ENCODE data around the gene NAA60.

Gene NAA60

GRCh38 chr16:3514621-3515020, 71.1 kb downstream of the NAA60 start:
- Histone ChIP-seq H3K4me3 (ENCODE audit: low read depth, low read length) (no peak overlapping the region), H3K36me3 (replicated peaks) (peaks cover 25% of the 10 kb centered on the region), H3K27me3 (replicated peaks) (no peaks in the 10 kb centered on the region), H3K27ac (no peak overlapping the region)
- in situ Hi-C loops (cut with HindIII; ENCODE audit: low pct_ligation_motif_present, low sequenced_read_pairs), result no loop called here
- TF ChIP-seq, protein P1, sequence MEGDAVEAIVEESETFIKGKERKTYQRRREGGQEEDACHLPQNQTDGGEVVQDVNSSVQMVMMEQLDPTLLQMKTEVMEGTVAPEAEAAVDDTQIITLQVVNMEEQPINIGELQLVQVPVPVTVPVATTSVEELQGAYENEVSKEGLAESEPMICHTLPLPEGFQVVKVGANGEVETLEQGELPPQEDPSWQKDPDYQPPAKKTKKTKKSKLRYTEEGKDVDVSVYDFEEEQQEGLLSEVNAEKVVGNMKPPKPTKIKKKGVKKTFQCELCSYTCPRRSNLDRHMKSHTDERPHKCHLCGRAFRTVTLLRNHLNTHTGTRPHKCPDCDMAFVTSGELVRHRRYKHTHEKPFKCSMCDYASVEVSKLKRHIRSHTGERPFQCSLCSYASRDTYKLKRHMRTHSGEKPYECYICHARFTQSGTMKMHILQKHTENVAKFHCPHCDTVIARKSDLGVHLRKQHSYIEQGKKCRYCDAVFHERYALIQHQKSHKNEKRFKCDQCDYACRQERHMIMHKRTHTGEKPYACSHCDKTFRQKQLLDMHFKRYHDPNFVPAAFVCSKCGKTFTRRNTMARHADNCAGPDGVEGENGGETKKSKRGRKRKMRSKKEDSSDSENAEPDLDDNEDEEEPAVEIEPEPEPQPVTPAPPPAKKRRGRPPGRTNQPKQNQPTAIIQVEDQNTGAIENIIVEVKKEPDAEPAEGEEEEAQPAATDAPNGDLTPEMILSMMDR (IDR thresholded peaks at IDR 0.05; ENCODE audit: low read depth, low read length, missing control alignments), result no peak
- peak; percentile 74 for DNase-seq

DNA sequence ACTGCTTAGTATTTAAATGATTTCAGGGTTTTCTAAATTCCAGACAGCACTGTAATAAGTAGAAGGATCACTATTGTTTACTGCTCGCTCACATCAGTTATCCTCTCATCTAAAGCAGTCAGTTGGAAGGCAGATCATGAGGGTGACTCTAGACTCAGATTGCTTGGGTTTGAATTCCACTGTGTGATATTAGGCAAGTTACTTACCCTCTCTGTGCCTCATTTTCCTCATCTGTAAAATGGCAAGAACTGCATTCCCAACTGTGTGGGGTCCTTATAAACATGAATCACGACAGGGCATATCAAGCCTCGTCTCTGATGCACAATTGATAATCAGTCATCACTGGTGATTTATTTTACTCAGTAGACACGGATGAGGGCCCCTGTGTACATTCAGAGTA, 72.4 kb downstream of the NAA60 start:
- in situ Hi-C loops (cut with HindIII; ENCODE audit: low pct_ligation_motif_present, low sequenced_read_pairs), result no loop called here
- H3K36me3 ChIP-seq (replicated peaks), result peaks cover 22% of the 10 kb centered on the region

GRCh38 chr16:3518292-3518985, 75.0 kb downstream of the NAA60 start:
- Histone ChIP-seq H3K36me3 (replicated peaks) (peaks cover 10% of the 10 kb centered on the region), H3K27me3 (replicated peaks) (no peaks in the 10 kb centered on the region), H3K4me3 (ENCODE audit: low read depth, low read length) (no peak overlapping the region), H3K27ac (no peak overlapping the region)
- DNase-seq, result no peak
- in situ Hi-C loops (cut with HindIII; ENCODE audit: low pct_ligation_motif_present, low sequenced_read_pairs), result no loop called here
- TF ChIP-seq, protein P1 (IDR thresholded peaks at IDR 0.05; ENCODE audit: low read depth, low read length, missing control alignments), result no peak

More for the DNA sequence above, 72.4 kb downstream of the NAA60 start:
- TF ChIP-seq, protein P1 (IDR thresholded peaks at IDR 0.05; ENCODE audit: low read depth, low read length, missing control alignments), result no peak
- no peak overlapping the region for H3K4me3 ChIP-seq (ENCODE audit: low read depth, low read length)
- DNase-seq, result no peak
- no peak overlapping the region for H3K27ac ChIP-seq
- no peaks in the 10 kb centered on the region for H3K27me3 ChIP-seq (replicated peaks)

DNA sequence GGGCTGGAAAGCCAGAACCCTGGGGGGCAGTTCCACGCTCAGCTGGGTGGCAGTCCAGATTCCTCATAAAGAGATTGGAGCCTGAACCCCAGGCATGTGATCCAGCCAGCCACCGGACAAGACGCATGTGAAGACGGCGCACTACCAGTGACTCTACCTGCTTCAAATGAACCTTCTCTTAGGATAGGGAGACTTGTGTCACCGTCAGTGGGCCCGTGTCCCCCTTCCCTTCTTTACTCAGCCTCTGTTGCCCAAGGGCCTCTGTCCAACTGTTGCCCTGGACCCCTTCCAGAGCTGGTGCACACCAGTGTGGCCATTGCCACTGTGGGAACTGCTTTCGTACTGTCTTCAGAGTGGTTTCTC, 75.5 kb downstream of the NAA60 start:
- Histone ChIP-seq H3K4me3 (ENCODE audit: low read depth, low read length) (no peak overlapping the region), H3K27ac (no peak overlapping the region), H3K36me3 (replicated peaks) (peaks cover 15% of the 10 kb centered on the region), H3K27me3 (replicated peaks) (no peaks in the 10 kb centered on the region)
- TF ChIP-seq, protein P1 (IDR thresholded peaks at IDR 0.05; ENCODE audit: low read depth, low read length, missing control alignments), result no peak
- in situ Hi-C loops (cut with HindIII; ENCODE audit: low pct_ligation_motif_present, low sequenced_read_pairs), result no loop called here
- DNase-seq, result no peak

- Histone ChIP-seq H3K36me3 (replicated peaks) (peaks cover 16% of the 10 kb centered on the region), H3K27ac (no peak overlapping the region), H3K4me3 (ENCODE audit: low read depth, low read length) (no peak overlapping the region), H3K27me3 (replicated peaks) (no peaks in the 10 kb centered on the region)
- TF ChIP-seq, protein P1 (IDR thresholded peaks at IDR 0.05; ENCODE audit: low read depth, low read length, missing control alignments), result no peak
- in situ Hi-C loops (cut with HindIII; ENCODE audit: low pct_ligation_motif_present, low sequenced_read_pairs), result no loop called here
- no peak for DNase-seq
Measured at GRCh38 chr16:3519581-3519980, 76.1 kb downstream of the NAA60 start.

DNA sequence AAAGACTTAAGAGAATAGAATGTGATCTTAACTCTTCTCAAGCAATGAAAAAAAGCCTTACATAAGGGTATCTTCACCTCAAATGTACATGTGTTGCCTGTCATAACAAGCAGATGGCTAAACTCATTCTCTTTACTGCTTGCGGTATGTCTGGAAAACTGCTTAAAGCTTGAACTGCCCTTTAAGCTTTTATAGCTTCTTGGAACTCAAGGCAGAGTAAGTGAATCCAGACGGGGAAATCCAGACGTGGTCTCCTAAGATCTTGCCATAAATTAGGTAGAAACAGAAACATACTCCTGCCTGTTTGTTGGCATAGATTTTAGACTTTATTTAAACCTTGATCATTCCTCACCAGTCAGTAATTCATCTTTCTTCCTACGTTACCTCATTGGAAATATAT, 76.9 kb downstream of the NAA60 start:
- no peak overlapping the region for H3K27ac ChIP-seq
- in situ Hi-C loops (cut with HindIII; ENCODE audit: low pct_ligation_motif_present, low sequenced_read_pairs), result no loop called here
- no peak overlapping the region for H3K4me3 ChIP-seq (ENCODE audit: low read depth, low read length)
- no peaks in the 10 kb centered on the region for H3K27me3 ChIP-seq (replicated peaks)
- TF ChIP-seq, protein P1 (IDR thresholded peaks at IDR 0.05; ENCODE audit: low read depth, low read length, missing control alignments), result no peak
- peaks cover 16% of the 10 kb centered on the region for H3K36me3 ChIP-seq (replicated peaks)
- no peak for DNase-seq
